Glomerular endothelial cell (primary cell): Measurements from ENCODE around the gene NPS. TPM values are rescaled to one million over a fixed set of nuclear protein-coding genes. Genes with fewer than 3 reads are reported as not detected.

Experiments used
- total RNA-seq: library from RNA; depleted of rRNA; stranded (reverse); fragments of >200 nt; gene quantifications from 2 replicates; pipeline ENCODE4 v1.2.3, GENCODE V29; 2015

The NPS gene
- total RNA-seq, 1 donor from 2014 or later, result not detected

Other genes starting within 250 kb of the NPS start
- gene FOXI2, start 187.9 kb downstream of the NPS start, total RNA-seq, result not detected in 2 replicates